CD4-positive, alpha-beta T cell treated with Interleukin-4 for 4 hours (primary cell): Measurements from ENCODE around the gene FGGY.
"Not testable (repeated sequence)": the region's sequence is repeated elsewhere in the genome, so short reads cannot be mapped to it uniquely, and the experiment has no call there.

Experiments used
- DNase-seq: peaks from one replicate; pipeline ENCODE4 v3.0.0-alpha.2; 2020

The FGGY gene

DNA sequence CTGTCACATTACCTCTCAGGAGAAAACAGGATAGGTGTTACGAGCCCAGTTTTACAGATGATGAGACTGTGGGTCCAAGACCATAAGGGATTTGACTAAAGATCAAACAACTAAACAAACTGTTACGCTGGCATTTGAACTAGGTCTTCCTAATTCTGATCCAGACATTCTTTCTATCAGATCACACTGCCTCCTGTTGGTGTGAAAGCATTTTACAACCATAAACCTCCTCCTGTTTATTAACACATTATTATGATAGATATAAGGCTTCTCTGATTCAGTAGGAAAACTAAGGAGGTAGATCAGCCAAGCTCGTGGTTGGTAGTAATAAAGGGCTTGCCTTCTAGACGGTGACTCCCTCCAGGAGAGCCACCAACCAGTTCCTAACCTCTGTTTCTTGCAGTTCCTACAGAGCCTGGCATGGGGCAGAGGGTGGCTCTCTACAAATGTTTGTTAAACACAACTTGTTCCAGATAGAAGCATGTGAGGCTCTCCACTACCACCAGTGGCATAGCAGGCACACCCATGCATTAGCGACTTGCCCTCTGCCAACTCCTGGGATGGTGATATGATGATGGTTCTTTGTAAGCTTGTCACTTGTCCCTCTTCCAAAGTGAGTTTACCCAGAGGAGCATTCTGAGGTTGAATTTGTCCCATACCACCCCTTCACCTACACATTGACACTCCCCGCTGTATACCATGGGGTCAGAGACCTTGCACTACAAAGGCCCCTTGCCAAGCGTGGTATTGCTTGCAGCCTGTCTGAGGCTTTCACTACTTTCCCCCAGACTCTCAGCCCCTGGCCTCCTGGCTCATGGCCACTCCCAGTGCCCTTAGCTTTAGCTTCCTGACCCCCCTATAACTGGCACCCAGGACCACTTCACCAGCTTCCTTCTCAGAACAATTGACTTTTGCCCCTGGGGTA lies 421.4 kb downstream of the FGGY start:
- DNase-seq, result no peak

DNA sequence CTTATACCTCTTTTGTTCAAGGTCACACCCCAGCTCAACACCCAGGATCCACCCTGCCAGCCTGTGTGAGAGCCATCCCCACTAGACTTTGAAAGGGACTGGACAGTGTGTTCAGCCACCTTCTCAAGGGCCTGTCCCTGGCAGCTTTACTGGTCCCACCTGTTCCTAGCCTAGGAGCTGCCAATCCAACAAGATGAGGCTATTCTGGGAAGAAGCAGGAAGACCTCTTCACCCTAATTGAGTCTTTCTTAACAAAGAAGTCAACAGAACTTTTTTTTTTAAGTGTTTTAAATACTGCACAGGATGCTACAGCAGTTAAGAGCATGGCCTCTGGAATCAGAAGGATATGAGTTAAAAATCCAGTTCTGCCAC lies 422.1 kb downstream of the FGGY start:
- no peak for DNase-seq

DNA sequence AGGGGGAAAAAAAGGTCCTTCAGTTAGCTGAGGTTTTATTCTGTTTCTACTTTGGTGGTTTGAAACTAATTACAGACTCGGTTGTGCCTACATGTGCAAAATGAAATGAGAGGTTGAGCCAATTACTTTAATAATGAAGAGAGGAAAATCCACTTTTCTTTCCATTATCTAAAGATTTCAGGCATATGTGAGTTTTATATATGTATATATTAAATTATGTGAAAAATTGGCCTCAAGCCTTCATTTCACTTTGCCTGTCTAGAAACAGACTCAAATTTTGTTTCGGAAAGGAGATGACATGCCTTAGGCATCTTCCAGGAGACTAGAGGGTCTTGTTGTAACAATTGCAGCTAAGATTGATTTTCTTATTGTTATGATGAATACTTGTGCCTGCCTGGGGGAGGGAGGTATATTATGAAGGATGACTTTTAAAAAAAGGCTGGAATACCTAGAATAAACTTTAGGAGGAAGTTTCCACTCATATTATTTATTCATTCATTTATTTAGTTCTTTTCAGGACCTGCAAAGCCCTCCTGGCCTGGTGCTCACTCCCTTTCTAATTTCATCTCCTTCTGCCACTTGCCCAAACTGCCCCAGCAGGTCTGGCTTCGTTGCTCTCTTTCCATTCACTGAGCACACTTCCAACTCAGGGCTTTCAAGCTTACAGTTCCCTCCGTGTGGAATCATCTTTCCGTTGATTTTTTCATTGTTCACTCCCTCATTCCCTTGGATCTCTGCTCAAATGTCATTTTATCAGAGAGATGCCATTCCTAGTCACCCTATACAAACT lies 423.6 kb downstream of the FGGY start:
- DNase-seq, result no peak

DNA sequence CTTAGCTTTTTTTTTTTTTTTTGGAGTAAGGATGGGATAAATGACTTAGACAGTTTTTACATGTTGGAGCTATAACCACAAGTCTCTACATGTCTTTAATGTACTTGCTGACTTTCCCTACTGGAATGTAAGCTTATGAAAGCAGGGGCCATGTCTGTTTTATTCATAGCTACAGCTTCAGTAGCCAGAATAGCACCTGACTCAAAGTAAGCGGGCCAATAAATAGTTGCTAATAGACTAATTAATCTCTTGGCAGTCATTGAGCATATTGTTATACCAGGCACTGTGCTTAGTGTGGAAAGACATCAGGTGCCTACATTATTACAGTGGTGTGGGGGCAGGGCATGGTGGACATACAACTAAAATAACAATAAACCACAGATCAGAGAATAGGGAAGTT lies 433.4 kb downstream of the FGGY start:
- no peak for DNase-seq

DNA sequence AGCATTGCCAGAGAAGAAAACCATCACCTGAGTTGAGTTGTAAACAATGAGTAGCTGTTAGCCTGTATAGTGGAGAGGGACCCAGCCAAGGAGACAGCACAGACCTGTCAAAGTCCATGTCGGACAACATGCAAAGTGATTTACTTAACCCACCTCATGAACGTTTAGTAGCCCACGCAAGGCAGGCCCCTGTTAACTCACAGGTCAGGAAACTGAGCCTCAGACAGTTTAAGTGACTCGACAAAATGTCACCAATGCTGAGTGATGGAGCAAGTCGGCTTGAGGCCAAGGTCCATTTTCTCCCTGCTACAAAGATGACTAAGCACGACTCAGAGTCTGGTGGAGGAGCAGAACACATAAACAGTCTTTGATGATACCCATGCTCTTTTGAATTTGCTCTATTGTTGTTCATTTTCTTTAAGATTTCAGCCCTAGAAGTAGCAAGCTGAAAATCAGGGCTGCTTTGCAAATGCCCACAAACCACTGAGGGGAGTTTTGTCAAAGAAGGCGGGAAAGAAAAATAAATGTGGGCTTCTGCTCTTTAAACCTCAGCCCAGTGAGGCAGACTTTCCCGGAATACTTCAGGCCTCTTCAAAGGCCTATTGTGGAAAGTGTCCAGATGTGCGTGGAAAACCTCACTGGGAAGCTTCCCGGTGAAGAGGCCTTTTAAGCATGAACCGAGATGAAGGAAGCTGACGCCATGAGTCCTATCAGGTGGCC lies 434.0 kb downstream of the FGGY start:
- no peak for DNase-seq

DNA sequence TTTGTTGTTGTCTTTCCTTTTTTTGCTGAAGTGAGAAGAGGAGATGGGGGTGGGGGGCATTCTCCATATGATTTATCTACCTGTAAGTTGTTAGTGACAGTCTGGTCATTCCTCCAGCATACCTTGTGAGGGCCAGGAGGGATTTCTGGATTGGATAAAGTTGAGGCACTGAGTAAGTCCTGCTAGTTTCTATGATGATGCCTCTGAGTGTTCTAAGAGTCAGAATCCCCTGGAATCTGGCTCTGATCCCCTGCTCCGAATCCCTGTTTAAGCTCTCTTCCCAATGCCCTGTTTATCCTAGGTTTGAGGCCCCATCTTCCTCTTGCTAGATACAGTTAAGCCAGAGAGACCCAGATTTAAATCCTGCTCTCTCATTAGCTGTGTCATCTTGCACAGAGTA lies 434.7 kb downstream of the FGGY start:
- no peak for DNase-seq

DNA sequence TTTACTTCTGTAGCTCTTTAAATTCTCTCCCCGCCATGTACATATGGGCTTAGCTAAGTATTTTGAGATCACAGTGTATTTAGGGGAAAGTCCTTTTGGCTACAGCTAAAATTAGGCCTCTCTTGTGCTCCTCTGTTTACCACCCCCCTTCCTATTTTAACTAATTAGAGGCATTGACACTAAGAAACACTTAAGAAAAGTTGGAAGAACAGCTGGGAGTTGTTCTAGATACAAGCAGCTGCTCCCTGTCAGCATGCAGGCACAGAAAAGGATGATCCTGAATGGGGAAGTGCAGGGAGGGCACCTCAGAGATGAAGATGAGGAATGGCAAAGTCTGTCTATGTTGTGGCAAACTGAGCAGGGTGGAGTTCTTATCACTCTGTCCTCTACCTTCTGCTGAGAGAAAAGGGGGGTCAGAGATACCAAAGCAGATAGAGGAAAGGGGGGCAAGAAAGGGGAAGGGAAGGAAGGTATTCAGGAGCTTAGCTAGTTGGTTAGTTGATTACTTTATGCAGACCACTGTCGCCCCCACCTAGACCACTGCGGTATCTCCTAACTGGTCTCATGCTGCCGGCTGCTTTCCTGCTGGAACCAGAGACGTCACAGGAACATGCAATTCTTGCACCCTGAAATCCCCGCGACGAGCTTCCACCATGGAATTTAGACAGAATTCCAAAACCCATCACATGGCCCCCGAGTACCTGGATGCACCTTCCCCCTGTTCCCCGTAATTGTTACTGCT lies 435.5 kb downstream of the FGGY start:
- DNase-seq, result no peak

DNA sequence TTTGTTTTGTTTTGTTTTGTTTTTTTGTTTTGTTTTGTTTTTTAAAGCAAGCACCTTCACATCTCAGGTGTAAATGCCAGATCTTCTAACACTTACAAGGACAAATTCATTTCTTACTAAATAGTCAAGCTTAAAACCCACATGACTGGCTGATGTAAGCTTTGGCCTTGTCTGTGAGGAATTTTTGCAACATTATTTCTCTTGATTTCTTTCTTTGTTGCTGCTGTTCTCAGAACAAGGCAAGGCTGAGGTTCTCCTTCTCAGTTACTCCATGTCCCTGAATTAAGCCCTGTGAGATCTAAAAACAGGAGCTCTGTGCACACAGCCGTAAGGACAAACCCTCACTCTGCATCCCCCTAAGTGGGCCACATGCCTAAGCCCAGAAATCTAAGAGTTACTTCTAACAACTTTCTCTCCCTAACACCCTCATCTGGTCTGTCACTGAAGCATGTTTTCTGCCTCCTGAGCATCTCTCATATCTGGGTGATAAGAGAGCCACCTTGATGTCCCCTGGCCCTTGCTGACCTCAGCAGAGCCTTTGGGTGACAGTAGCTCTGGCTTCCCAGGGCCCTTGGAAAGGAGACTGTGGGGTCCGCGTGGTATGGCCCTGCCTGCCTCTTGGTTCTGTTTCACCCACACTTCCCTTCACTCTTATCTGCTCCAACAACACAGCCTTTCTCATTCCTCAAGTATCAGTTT lies 436.7 kb downstream of the FGGY start:
- no peak for DNase-seq

DNA sequence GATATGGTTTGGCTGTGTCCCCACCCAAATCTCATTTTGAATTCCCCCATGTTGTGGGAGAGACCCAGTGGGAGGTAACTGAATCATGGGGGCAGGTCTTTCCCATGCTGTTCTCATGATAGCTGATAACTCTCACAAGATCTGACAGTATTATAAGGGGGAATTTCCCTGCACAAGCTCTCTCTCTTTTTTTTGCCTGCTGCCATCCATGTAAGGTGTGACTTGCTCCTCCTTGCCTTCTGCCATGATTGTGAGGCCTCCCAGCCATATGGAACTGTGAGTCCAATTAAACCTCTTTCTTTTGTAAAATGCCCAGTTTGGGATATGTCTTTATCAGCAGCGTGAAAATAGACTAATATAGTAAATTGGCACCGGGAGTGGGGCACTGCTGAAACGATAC lies 439.0 kb downstream of the FGGY start:
- DNase-seq, result not testable (repeated sequence)

DNA sequence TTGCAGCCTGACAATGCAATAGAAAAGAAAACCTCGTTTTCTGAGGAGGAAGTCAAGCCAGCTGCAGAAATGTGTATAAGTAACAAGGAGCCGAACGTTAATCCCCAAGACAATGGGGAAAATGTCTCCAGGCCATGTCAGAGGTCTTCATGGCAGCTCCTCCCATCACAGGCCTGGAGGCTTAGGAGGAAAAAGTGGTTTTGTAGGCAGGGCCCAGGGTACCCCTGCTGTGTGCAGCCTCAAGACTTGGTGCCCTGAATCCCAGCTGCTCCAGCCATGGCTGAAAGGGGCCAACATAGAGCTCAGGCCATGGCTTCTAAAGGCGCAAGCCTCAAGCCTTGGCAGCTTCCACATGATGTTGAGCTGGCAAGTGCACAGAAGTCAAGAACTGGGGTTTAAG lies 439.9 kb downstream of the FGGY start:
- no peak for DNase-seq

DNA sequence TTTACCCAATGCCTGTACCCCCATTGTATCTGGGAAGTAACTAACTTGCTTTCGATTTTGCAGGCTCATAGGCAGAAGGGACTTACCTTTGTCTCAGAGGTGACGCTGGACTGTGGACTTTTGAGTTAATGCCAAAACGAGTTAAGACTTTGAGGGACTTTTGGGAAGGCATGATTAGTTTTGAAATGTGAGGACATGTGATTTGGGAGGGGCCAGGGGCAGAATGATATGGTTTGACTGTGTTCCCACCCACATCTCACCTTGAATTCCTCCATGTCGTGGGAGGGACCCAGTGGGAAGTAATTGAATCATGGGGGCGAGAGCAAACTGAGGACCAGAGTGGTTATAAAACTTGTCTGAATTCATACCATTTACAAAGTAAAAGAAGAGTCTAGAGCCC lies 440.7 kb downstream of the FGGY start:
- no peak for DNase-seq

DNA sequence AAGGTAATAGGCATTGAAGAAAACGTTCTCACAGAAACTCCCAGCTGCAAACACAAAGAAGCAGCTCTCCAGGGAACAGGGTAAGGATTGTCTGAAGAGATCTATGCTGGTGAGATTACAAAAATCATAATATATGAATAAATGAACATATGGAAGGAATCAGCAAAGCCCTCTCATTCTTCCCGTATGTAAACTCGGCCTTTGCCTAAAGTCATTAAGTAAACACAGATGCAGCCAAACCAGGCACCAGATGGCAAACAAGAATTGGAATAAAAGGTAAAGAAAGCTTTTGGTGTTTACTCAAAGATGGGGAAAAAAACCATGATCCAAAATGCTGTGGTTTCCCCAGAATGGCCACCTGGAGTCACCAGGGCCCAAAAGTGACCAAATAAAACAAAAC lies 441.3 kb downstream of the FGGY start:
- no peak for DNase-seq

DNA sequence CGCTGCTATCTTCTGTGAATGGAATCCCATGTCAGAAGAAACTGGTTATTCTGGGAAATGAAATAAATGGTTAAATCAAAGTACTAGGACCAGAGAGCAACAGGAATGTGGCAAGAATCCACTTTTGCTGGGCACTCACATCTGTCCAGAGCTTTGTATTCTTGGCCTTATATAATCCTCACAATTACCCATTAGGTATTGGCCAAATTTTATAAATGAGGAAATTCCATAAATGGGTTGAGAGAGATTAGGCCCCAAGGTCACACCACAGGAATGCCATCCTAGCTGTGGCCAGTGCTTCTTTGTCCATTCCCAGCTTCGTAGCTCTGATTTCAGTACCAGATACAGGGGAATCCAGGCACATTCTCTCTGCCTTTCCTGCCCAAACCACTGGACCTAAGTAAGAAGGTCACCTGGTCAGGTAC lies 441.7 kb downstream of the FGGY start:
- no peak for DNase-seq

DNA sequence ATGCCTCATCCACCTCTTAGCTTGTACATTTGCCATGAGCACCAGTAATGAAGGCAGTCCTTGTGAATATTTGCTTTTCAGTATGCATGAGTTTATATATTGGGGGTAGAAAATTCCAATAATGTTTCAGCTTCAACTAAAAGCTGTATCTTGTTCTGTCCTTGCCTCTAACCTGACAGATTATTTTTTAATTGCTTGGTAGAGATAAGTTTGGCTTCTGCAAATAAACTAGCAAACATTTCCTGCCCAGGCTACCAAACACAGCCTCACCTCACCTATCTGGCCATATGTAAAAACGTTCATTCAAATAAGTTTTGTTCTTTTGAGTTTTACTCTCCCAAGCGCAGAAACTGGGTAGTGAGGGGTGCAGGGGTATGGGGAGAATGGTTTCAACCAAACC lies 442.2 kb downstream of the FGGY start:
- DNase-seq, result no peak

DNA sequence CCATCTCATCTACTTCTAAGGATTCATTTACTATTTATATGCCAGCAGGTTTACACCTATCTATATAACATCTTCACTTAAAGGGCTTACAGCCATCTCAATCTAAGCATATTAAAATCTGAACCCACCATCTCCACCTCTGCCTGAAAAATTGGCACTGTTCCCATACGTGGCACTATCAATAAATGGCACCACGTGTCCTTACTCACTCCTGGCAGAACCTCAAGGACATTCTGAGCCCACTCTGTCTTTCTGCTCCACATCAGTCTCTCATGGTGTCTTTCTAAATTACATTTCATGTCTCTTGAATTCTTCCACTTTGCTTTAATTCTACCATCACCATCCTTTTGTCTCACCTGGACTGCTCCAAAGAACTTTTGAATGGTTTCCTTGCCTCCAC lies 445.6 kb downstream of the FGGY start:
- DNase-seq, result no peak

DNA sequence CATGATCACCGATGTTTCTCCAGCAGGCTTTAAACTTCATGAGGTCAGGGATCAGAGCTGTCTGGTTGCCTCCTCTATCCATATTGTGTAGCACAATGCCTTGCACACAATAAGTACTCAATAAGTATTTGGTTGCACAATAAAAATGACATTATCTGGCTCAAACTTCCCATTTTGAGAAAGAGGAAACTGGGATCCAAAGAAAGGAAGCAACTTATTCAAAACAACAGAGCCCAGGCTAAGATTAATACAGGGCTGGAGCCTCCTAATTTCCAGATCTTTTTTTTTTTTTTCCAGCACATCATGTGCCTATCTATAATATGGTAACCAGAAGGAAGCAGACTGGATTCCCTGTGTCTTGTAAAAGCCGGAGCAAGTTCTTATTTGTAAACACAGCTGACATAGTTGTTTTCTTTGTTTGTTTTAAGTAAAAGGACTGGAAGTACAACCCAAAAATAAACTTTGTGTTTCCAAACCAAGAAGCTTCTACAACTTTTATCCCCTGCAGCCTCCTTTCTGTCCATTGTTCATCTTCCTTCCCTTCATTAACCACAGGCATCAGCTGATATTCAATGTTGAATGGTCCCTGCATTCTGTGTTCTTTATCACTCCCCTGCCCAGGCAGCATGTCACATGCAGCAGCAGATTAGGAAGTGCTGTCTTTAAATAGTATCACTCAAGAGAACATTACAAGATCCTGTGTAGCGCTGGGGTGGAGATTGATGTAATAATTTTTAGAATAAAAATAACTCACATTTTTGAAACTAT lies 446.6 kb downstream of the FGGY start:
- DNase-seq, result no peak

DNA sequence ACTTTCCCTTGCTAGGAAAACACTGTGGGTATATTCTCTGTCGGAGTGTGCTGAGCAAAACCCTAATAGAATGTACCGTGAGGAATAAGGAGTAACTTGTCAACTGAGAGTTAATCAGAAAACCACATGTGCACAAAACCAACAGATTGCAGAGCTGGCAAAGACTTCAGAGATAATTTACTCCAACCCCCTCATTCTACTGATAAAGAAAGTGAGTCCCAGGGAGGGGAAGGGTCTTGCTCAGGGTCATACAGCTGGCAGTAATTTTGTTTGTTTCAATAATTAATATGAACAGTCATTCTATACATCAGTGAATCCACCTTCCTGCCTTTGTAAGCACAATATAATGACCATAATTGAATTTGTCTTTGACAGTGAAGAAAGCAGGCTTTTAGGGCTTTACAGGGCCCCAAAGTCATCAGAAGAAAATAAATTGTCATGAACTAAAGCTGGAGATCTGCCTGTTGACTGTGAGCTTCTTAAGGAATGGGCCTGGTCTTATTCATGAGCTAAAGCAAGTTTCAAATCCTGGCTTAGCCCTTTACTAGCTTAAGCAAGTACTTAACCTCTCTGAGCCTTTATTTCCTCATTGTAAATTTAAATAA lies 450.6 kb downstream of the FGGY start:
- no peak for DNase-seq

DNA sequence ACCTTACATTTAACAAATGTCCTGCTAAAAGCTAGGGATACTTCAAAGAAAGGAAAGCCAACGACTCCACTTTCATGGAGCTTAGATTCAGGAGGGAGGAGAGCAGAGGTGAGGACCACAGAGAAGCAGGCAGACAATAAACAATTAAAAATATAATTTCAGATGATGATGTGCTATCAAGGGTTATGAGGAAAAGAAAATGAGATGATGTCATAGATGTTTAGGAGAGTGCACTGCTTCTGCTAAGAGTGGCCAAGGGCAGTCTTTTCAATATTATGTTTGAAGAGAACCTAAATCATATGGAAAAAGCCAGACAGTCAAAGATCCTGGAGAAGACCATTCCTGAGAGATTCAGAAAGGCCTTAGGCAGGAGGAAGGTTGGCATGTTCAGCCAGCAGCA lies 451.2 kb downstream of the FGGY start:
- DNase-seq, result no peak

DNA sequence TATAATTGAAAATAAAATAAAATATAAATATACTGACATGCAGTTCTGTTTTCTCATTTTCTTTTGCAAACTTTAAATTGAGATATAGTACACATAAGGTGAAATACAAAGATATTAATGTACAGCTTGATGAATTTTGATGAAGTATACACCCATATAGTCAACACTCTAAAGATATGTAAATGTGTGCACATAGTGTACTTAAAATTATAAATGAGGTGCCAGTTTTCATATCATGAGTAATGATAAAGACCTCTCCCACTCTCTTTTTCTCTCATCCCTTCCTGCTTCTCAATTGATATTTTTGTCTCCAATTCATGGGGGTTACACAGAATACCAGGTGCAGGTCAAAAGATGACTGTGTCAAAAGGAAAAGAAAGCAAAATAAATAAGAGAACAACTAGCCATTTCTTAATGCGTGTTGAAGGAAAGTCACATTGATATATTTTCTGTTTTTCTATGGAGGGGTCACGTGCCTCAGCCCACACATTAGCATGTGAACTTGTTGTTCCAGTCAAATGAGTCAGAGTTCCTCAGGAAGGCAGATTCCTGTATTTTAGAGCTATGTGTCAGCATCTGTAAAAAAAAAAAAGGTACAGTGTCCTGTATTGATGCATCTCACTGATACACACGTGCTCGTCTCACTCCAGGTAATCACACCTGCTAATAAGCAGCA lies 453.6 kb downstream of the FGGY start:
- DNase-seq, result no peak

DNA sequence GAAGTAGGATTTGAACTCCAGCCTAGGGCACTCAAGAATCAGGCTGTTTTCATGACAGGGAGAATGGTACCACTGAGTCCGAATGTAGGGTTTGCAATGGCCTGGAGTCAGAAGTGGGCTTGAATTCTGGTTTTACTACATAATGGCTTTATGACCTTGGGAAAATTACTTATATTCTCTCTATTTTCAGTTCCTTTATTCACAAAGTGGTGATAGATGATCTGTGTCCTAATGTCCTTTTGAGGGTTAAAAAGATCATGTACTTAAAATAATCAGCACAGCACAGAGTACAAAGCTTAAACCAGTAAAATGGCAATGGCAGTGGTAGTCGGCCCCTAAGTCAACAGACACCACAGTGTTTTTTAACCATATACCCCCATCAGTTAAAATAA lies 454.1 kb downstream of the FGGY start:
- DNase-seq, result no peak
